Liver (tissue), 9 donors: ENCODE data around the gene MGAT5. TPM values are rescaled to one million over a fixed set of nuclear protein-coding genes. Genes with fewer than 3 reads are reported as not detected.

ENCODE experiments used
- DNase-seq: peaks from one replicate; pipeline ENCODE4 v3.0.0-alpha.2; 2017; ENCODE audit warnings: low spot score
- H3K27ac ChIP-seq, 2 donors: one replicate each; pipeline ENCODE4 v1.7.0; 2013; ENCODE audit warnings: inconsistent platforms in 2 of 2, low read length in 2 of 2, control low read depth in 1 of 2, low read depth in 1 of 2, mild to moderate bottlenecking in 1 of 2
- H3K27me3 ChIP-seq, 4 donors: one replicate each; pipeline versions ENCODE4 v1.6.1 to v1.7.0; 2013; ENCODE audit warnings: low read length in 3 of 4, inconsistent platforms in 1 of 4, mild to moderate bottlenecking in 1 of 4, moderate library complexity in 1 of 4; ENCODE audit not compliant: control insufficient read depth in 4 of 4, insufficient read depth in 4 of 4
- H3K36me3 ChIP-seq, 4 donors: one replicate each; pipeline versions ENCODE4 v1.6.1 to v1.7.0; 2013; ENCODE audit warnings: low read length in 3 of 4, mild to moderate bottlenecking in 3 of 4, low read depth in 1 of 4, moderate library complexity in 1 of 4; ENCODE audit not compliant: control insufficient read depth in 4 of 4, insufficient read depth in 3 of 4
- H3K4me1 ChIP-seq, 4 donors: one replicate each; pipeline versions ENCODE4 v1.6.1 to v1.7.0; 2013; ENCODE audit warnings: low read length in 3 of 4, mild to moderate bottlenecking in 3 of 4, moderate library complexity in 1 of 4; ENCODE audit not compliant: control insufficient read depth in 4 of 4, insufficient read depth in 4 of 4
- H3K4me3 ChIP-seq, 3 donors: one replicate each; pipeline versions ENCODE4 v1.6.1 to v1.7.0; 2013; ENCODE audit warnings: low read length in 3 of 3, control low read depth in 1 of 3, low read depth in 1 of 3, mild to moderate bottlenecking in 1 of 3
- H3K9ac ChIP-seq, 2 donors: one replicate each; pipeline ENCODE4 v1.7.0; 2013; ENCODE audit warnings: low read length in 2 of 2, mild to moderate bottlenecking in 2 of 2, moderate library complexity in 2 of 2, control low read depth in 1 of 2, low read depth in 1 of 2
- H3K9me3 ChIP-seq, 4 donors: one replicate each; pipeline versions ENCODE4 v1.6.1 to v1.7.0; 2013; ENCODE audit warnings: low read length in 3 of 4; ENCODE audit not compliant: control insufficient read depth in 4 of 4
- ATF3 ChIP-seq: IDR thresholded peaks from 2 replicates; pipeline ENCODE4 v1.6.1; 2016; ENCODE audit warnings: antibody characterized with exemption
- CTCF ChIP-seq: fragments of 150-350 bp; IDR thresholded peaks from 2 replicates; pipeline ENCODE4 v1.5.1; 2017; ENCODE audit warnings: improper control_type of control experiment, low read depth, low read length; ENCODE audit not compliant: missing input control
- EGR1 ChIP-seq, 2 donors: IDR thresholded peaks; 2 replicates each; pipeline ENCODE4 v1.6.1; 2016 to 2018; ENCODE audit warnings: antibody characterized with exemption in 2 of 2, low read depth in 2 of 2
- FOXA1 ChIP-seq: IDR thresholded peaks from 2 replicates; pipeline ENCODE4 v1.6.1; 2016; ENCODE audit warnings: antibody characterized with exemption
- FOXA2 ChIP-seq: IDR thresholded peaks from 2 replicates; pipeline ENCODE4 v1.6.1; 2016; ENCODE audit warnings: antibody characterized with exemption
- GABPA ChIP-seq, 2 donors: IDR thresholded peaks in 1 of 2; conservative IDR thresholded peaks in 1 of 2; 2 replicates each; pipeline ENCODE4 v1.6.1; 2016; ENCODE audit warnings: antibody characterized with exemption in 2 of 2, mild to moderate bottlenecking in 1 of 2, moderate library complexity in 1 of 2
- HNF4A ChIP-seq, 2 donors: conservative IDR thresholded peaks; 2 replicates each; pipeline ENCODE4 v1.6.1; 2016; ENCODE audit warnings: antibody characterized with exemption in 2 of 2, mild to moderate bottlenecking in 2 of 2
- HNF4G ChIP-seq: IDR thresholded peaks from 2 replicates; pipeline ENCODE4 v1.6.1; 2016; ENCODE audit warnings: antibody characterized with exemption
- JUND ChIP-seq, 2 donors: IDR thresholded peaks; 2 replicates each; pipeline ENCODE4 v1.6.1; 2016; ENCODE audit warnings: antibody characterized with exemption in 2 of 2
- MAX ChIP-seq: IDR thresholded peaks from 2 replicates; pipeline ENCODE4 v1.6.1; 2016; ENCODE audit warnings: antibody characterized with exemption
- NR2F2 ChIP-seq: IDR thresholded peaks from 2 replicates; pipeline ENCODE4 v1.6.1; 2016; ENCODE audit warnings: antibody characterized with exemption
- RAD21 ChIP-seq, 2 donors: IDR thresholded peaks; 2 replicates each; pipeline ENCODE4 v1.6.1; 2016; ENCODE audit warnings: antibody characterized with exemption in 2 of 2, mild to moderate bottlenecking in 2 of 2
- REST ChIP-seq: IDR thresholded peaks from 2 replicates; pipeline ENCODE4 v1.6.1; 2016; ENCODE audit warnings: antibody characterized with exemption, mild to moderate bottlenecking
- RXRA ChIP-seq, 2 donors: IDR thresholded peaks; 2 replicates each; pipeline ENCODE4 v1.6.1; 2017 to 2018; ENCODE audit warnings: antibody characterized with exemption in 2 of 2, mild to moderate bottlenecking in 1 of 2
- SP1 ChIP-seq: IDR thresholded peaks from 2 replicates; pipeline ENCODE4 v1.6.1; 2018; ENCODE audit warnings: antibody characterized with exemption, mild to moderate bottlenecking
- TAF1 ChIP-seq: conservative IDR thresholded peaks from 2 replicates; pipeline ENCODE4 v1.6.1; 2016; ENCODE audit warnings: antibody characterized with exemption, mild to moderate bottlenecking
- ZBTB33 ChIP-seq: IDR thresholded peaks from 2 replicates; pipeline ENCODE4 v1.6.1; 2016; ENCODE audit warnings: antibody characterized with exemption
- WGBS: extraction: QIAGEN DNeasy Blood & Tissue Kit; methylation state at CpG from one replicate; pipeline ENCODE4 v1.1.7; 2013; 5-methylcytosine and 5-hydroxymethylcytosine counted together
- polyA plus RNA-seq, 2 donors: library from polyadenylated mRNA; stranded (reverse) in 1 of 2; unstranded in 1 of 2; fragments of 200-250 nt in 1 of 2; fragments of >200 nt in 1 of 2; fragmentation: Nextera tagmentation in 1 of 2; extraction: Ambion mirVana in 1 of 2; gene quantifications; one replicate each; pipeline versions ENCODE4 v1.2.1 to v1.2.3, GENCODE V29; 2013 to 2015
- total RNA-seq, 2 donors: library from RNA; depleted of rRNA; stranded (reverse); fragments of >200 nt; gene quantifications; one replicate each; pipeline ENCODE4 v1.2.3, GENCODE V29; 2014
- donor health status: healthy.
- donor health status: healthy.
- donor health status: healthy.
- donor health status: healthy.
- donor health status: healthy.

Gene MGAT5
- total and polyA plus RNA-seq, 4 donors = 1.8 to 12.7 (median 5.6) TPM

GRCh38 chr2:134258684-134259388 is 5.0 kb downstream of the MGAT5 start:
- no peak overlapping the region for H3K9ac ChIP-seq
- no peaks in the 10 kb centered on the region for H3K27me3 ChIP-seq
- peaks cover 0 to 2% (median 0%) of the 10 kb centered on the region in 4 donors for H3K36me3 ChIP-seq
- H3K4me1 ChIP-seq = peaks cover 6 to 26% (median 14%) of the 10 kb centered on the region in 4 donors
- H3K4me3 ChIP-seq = no peak overlapping the region
- no peaks in the 10 kb centered on the region for H3K9me3 ChIP-seq
- no peak overlapping the region for H3K27ac ChIP-seq
- TF ChIP-seq FOXA2 (no peak), HNF4G (no peak), TAF1 (no peak), ATF3 (no peak), RAD21 (IDR thresholded peaks at IDR 0.05) (no peak), NR2F2 (no peak), MAX (no peak), CTCF (no peak), GABPA (IDR thresholded peaks at IDR 0.05 in 1 of 2, conservative IDR thresholded peaks at IDR 0.05 in 1 of 2) (no peak), EGR1 (IDR thresholded peaks at IDR 0.05; ENCODE audit: low read depth in 2 of 2) (no peak), FOXA1 (no peak), REST (no peak), RXRA (IDR thresholded peaks at IDR 0.05) (no peak), JUND (IDR thresholded peaks at IDR 0.05) (no peak), SP1 (no peak), HNF4A (conservative IDR thresholded peaks at IDR 0.05) (no peak), ZBTB33 (no peak)
- DNase-seq = no peak
- WGBS = 61% methylated on average over 7 of the region's 7 CpGs
